RKO (cell line): ENCODE data around the gene WSB1.
A peak's percentile ranks its signal among the peaks of the same experiment; 100 is the strongest.

Experiments used
- DNase-seq: peaks from one replicate; pipeline ENCODE4 v3.0.0-alpha.2; 2016; ENCODE audit warnings: low spot score

WSB1 gene

GRCh38 chr17:27338536-27338985 is 44.6 kb downstream of the WSB1 start:
- DNase-seq, result no peak

GRCh38 chr17:27339198-27339835 is 45.4 kb downstream of the WSB1 start:
- no peak for DNase-seq

GRCh38 chr17:27339836-27340550 is 46.1 kb downstream of the WSB1 start:
- DNase-seq, result peak; percentile 71

GRCh38 chr17:27340575-27340974 is 46.7 kb downstream of the WSB1 start:
- DNase-seq, result no peak

- no peak for DNase-seq
Observed at GRCh38 chr17:27341041-27341471, 47.1 kb downstream of the WSB1 start.

- no peak for DNase-seq
Observed at GRCh38 chr17:27342059-27342458, 48.1 kb downstream of the WSB1 start.

- no peak for DNase-seq
Observed at GRCh38 chr17:27343294-27343693, 49.4 kb downstream of the WSB1 start.

GRCh38 chr17:27343977-27344607 is 50.2 kb downstream of the WSB1 start:
- DNase-seq, result no peak

GRCh38 chr17:27345141-27345904 is 51.4 kb downstream of the WSB1 start:
- no peak for DNase-seq

GRCh38 chr17:27346228-27346899 is 52.5 kb downstream of the WSB1 start:
- no peak for DNase-seq

- DNase-seq, result no peak
Observed at GRCh38 chr17:27348196-27348595, 54.3 kb downstream of the WSB1 start.

- DNase-seq, result peak; percentile 86
Observed at GRCh38 chr17:27349540-27350021, 55.7 kb downstream of the WSB1 start.

- no peak for DNase-seq
Observed at GRCh38 chr17:27351759-27352158, 57.8 kb downstream of the WSB1 start.

- peak; percentile 28 for DNase-seq
Observed at GRCh38 chr17:27352448-27353032, 58.6 kb downstream of the WSB1 start.

- DNase-seq, result no peak
Observed at GRCh38 chr17:27353033-27353460, 59.1 kb downstream of the WSB1 start.

GRCh38 chr17:27353461-27354050 is 59.6 kb downstream of the WSB1 start:
- peak; percentile 94 for DNase-seq

- no peak for DNase-seq
Observed at GRCh38 chr17:27354051-27354490, 60.2 kb downstream of the WSB1 start.

- DNase-seq, result peak; percentile 52
Observed at GRCh38 chr17:27354491-27355081, 60.7 kb downstream of the WSB1 start.

- DNase-seq, result no peak
Observed at GRCh38 chr17:27355419-27355818, 61.5 kb downstream of the WSB1 start.

- no peak for DNase-seq
Observed at GRCh38 chr17:27356091-27356705, 62.3 kb downstream of the WSB1 start.
